GM18520 (cell line): ENCODE data around the gene AMBRA1.

Experiments
- ATAC-seq: cut with Tn5 transposase; IDR thresholded peaks from one replicate; pipeline ENCODE4 v1.9.1; 2021; ENCODE audit not compliant: unreplicated experiment

AMBRA1 gene

GRCh38 chr11:46574656-46575055 lies 19.2 kb downstream of the AMBRA1 start:
- ATAC-seq, result no peak

- ATAC-seq, result no peak
These were observed 22.9 kb downstream of the AMBRA1 start for GRCh38 chr11:46570790-46571398.

GRCh38 chr11:46565232-46565840 lies 28.5 kb downstream of the AMBRA1 start:
- no peak for ATAC-seq

GRCh38 chr11:46564459-46564858 lies 29.4 kb downstream of the AMBRA1 start:
- no peak for ATAC-seq

GRCh38 chr11:46562527-46562926 lies 31.3 kb downstream of the AMBRA1 start:
- no peak for ATAC-seq

- no peak for ATAC-seq
These were observed 33.4 kb downstream of the AMBRA1 start for GRCh38 chr11:46560300-46560991.

- no peak for ATAC-seq
These were observed 34.0 kb downstream of the AMBRA1 start for GRCh38 chr11:46559815-46560214.

GRCh38 chr11:46557684-46558151 lies 36.1 kb downstream of the AMBRA1 start:
- no peak for ATAC-seq

GRCh38 chr11:46555267-46556054 lies 38.4 kb downstream of the AMBRA1 start:
- ATAC-seq, result no peak

GRCh38 chr11:46554213-46555147 lies 39.3 kb downstream of the AMBRA1 start:
- no peak for ATAC-seq

- no peak for ATAC-seq
These were observed 40.0 kb downstream of the AMBRA1 start for GRCh38 chr11:46553814-46554212.

GRCh38 chr11:46551261-46551660 lies 42.6 kb downstream of the AMBRA1 start:
- no peak for ATAC-seq

- no peak for ATAC-seq
These were observed 46.2 kb downstream of the AMBRA1 start for GRCh38 chr11:46547579-46547978.

GRCh38 chr11:46543564-46543963 lies 50.3 kb downstream of the AMBRA1 start:
- no peak for ATAC-seq

GRCh38 chr11:46541593-46542371 lies 52.0 kb downstream of the AMBRA1 start:
- no peak for ATAC-seq

- ATAC-seq, result no peak
These were observed 53.0 kb downstream of the AMBRA1 start for GRCh38 chr11:46540807-46541206.

GRCh38 chr11:46537537-46538295 lies 56.1 kb downstream of the AMBRA1 start:
- ATAC-seq, result no peak

- ATAC-seq, result no peak
These were observed 56.7 kb downstream of the AMBRA1 start for GRCh38 chr11:46537121-46537520.

- ATAC-seq, result no peak
These were observed 58.1 kb downstream of the AMBRA1 start for GRCh38 chr11:46535688-46536087.
